A673 (cell line): ENCODE data around the gene DSTN. TPM values are rescaled to one million over a fixed set of nuclear protein-coding genes. Genes with fewer than 3 reads are reported as not detected.

ENCODE experiments used
- BruUV-seq: library from RNA; stranded (reverse); fragments of 400-500 nt; replicated peaks from 2 replicates; lab custom pipeline; 2021; lab: Mats Ljungman, UMichigan
- CTCF ChIA-PET: fragments of 300-600 bp; sonication (Branson Sonifier 250); formaldehyde crosslinking; loops from one replicate; lab custom pipeline; 2022; ENCODE audit warnings: antibody characterized with exemption; lab: Charles Lee
- POLR2A ChIA-PET: fragments of 300-600 bp; sonication (Branson Sonifier 250); formaldehyde crosslinking; loops from one replicate; lab custom pipeline; 2022; ENCODE audit warnings: antibody characterized with exemption; ENCODE audit not compliant: low non-redundant PET; lab: Charles Lee
- DNase-seq: peaks from one replicate; pipeline ENCODE4 v3.0.0-alpha.2; 2015; ENCODE audit warnings: low spot score
- H3K27ac ChIP-seq: fragments of 200-600 bp; sonication (generic); 2 replicates; pipeline ENCODE4 v1.5.1; 2016; ENCODE audit warnings: mixed run types, low read depth, mild to moderate bottlenecking, mixed read lengths, antibody characterized with exemption, low read length; ENCODE audit not compliant: poor library complexity, severe bottlenecking
- H3K27me3 ChIP-seq: fragments of 200-600 bp; sonication (generic); replicated peaks from 2 replicates; pipeline ENCODE4 v1.6.1; 2017; ENCODE audit warnings: mixed run types, low read depth, mild to moderate bottlenecking, mixed read lengths, antibody characterized with exemption, low read length; ENCODE audit not compliant: insufficient read depth, poor library complexity
- H3K36me3 ChIP-seq: fragments of 200-600 bp; sonication (generic); 2 replicates; pipeline ENCODE4 v1.6.1; 2016; ENCODE audit warnings: mixed run types, mild to moderate bottlenecking, mixed read lengths, antibody characterized with exemption, low read length; ENCODE audit not compliant: insufficient read depth, poor library complexity, severe bottlenecking
- H3K4me1 ChIP-seq: fragments of 200-600 bp; sonication (generic); 2 replicates; pipeline ENCODE4 v1.6.1; 2017; ENCODE audit warnings: mixed run types, mild to moderate bottlenecking, mixed read lengths, antibody characterized with exemption, low read length; ENCODE audit not compliant: insufficient read depth, poor library complexity, severe bottlenecking
- H3K4me3 ChIP-seq: fragments of 200-600 bp; sonication (generic); 2 replicates; pipeline ENCODE4 v1.5.1; 2016; ENCODE audit warnings: low read depth, mixed run types, mild to moderate bottlenecking, mixed read lengths, low read length; ENCODE audit not compliant: poor library complexity, severe bottlenecking
- H3K9me3 ChIP-seq: fragments of 200-600 bp; sonication (generic); 2 replicates; pipeline ENCODE4 v1.6.1; 2016; ENCODE audit warnings: mixed run types, low read depth, mild to moderate bottlenecking, mixed read lengths, antibody characterized with exemption, low read length; ENCODE audit not compliant: poor library complexity, severe bottlenecking
- CTCF ChIP-seq: fragments of 300-800, 200-600 bp; sonication (generic); conservative IDR thresholded peaks from 2 replicates; pipeline ENCODE4 v1.5.1; 2017; ENCODE audit warnings: low read depth, mild to moderate bottlenecking, antibody characterized with exemption, low read length, moderate library complexity, mixed read lengths
- EZH2 ChIP-seq: fragments of 200-600 bp; sonication (generic); IDR thresholded peaks from 2 replicates; pipeline ENCODE4 v1.6.1; 2017; ENCODE audit warnings: borderline replicate concordance, low read depth, mild to moderate bottlenecking, mixed read lengths, antibody characterized with exemption, low read length; ENCODE audit not compliant: poor library complexity, severe bottlenecking
- intact Hi-C: fragments of 100-400 bp; cut with micrococcal nuclease; formaldehyde crosslinking; loops from one replicate; pipeline ENCODE4 v1.10.0; 2022; ENCODE audit not compliant: unreplicated experiment
- total RNA-seq: library from RNA; stranded (reverse); gene quantifications from 2 replicates; pipeline ENCODE4 v1.2.3, GENCODE V29; 2021

Gene DSTN
- total RNA-seq, 1 experiment from 2014 or later = 159 TPM

DNA sequence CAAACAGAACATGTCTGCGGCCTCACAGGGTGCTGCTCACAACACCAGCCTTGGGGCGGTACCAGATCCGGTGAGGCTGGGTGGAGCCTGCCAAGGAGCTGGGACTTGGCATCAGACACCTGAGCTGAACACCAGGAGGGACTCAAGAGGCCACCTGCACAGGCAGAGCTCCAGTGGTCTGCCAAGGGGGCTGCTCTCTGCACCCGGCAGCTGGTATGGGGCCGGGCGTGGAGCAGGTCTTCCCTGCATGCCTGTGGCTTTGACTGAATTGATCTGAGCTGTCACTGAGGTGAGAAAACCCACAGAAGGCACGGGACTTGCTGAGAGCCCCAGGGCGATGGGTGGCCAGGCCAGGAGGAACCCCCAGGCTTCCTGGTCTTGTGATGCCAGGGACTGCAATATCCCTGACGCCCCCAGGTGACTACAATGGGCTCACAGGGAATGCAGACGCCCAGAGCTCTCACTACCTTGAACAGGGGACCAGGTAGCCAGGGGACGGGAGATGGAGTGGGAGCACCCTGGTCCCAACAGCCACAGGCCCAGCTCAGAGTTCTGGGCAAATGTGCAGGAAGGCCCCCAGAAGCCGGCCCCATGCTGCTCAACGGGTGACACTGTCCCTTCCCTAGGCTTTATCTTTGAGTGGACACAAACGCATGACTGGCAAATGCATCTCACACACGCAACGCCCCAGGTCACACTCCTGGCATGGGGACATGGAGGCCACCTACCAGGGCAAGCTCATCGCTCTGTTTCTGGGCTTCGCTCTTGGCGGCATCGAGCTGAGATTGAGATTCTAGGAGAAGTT lies 48.2 kb downstream of the DSTN start:
- no peaks in the 10 kb centered on the region for H3K9me3 ChIP-seq
- H3K4me1 ChIP-seq = peaks cover 11% of the 10 kb centered on the region
- no peaks in the 10 kb centered on the region for H3K27me3 ChIP-seq
- TF ChIP-seq EZH2 = no peak
- TF ChIP-seq CTCF = 0 out of 2 replicates have a peak, but pooled peaks have one; percentile 12
- intact Hi-C loops = loop anchor here (1.0 to 2.0 kb wide), 2 partner anchors 81 to 815 kb away; no protein-coding TSS in a partner anchor
- ChIA-PET POLR2A (no interaction called here), CTCF (no interaction called here)
- no peak for DNase-seq
- no peak overlapping the region for H3K27ac ChIP-seq
- no peak overlapping the region for H3K4me3 ChIP-seq
- BruUV-seq = no TSS peak
- peaks cover 26% of the 10 kb centered on the region for H3K36me3 ChIP-seq

GRCh38 chr20:17618673-17619013 lies 48.8 kb downstream of the DSTN start:
- no peak overlapping the region for H3K27ac ChIP-seq
- H3K36me3 ChIP-seq = peaks cover 27% of the 10 kb centered on the region
- DNase-seq = no peak
- H3K9me3 ChIP-seq = no peaks in the 10 kb centered on the region
- TF ChIP-seq CTCF = no peak
- TF ChIP-seq EZH2 = no peak
- no peak overlapping the region for H3K4me3 ChIP-seq
- ChIA-PET CTCF (no interaction called here), POLR2A (no interaction called here)
- intact Hi-C loops = no loop called here
- no peaks in the 10 kb centered on the region for H3K27me3 ChIP-seq
- H3K4me1 ChIP-seq = peaks cover 11% of the 10 kb centered on the region
- BruUV-seq = no TSS peak

GRCh38 chr20:17619351-17620093 lies 49.6 kb downstream of the DSTN start:
- CTCF ChIA-PET = no interaction called here
- peaks cover 30% of the 10 kb centered on the region for H3K36me3 ChIP-seq
- H3K4me3 ChIP-seq = no peak overlapping the region
- DNase-seq = no peak
- TF ChIP-seq EZH2 = no peak
- H3K27ac ChIP-seq = no peak overlapping the region
- POLR2A ChIA-PET = no interaction called here
- no TSS peak for BruUV-seq
- intact Hi-C loops = no loop called here
- H3K27me3 ChIP-seq = no peaks in the 10 kb centered on the region
- peaks cover 5% of the 10 kb centered on the region for H3K4me1 ChIP-seq
- H3K9me3 ChIP-seq = no peaks in the 10 kb centered on the region
